ENCODE data around the gene PALM. TPM values are rescaled to one million over a fixed set of nuclear protein-coding genes. Genes with fewer than 3 reads are reported as not detected.
"Not testable (repeated sequence)": the region's sequence is repeated elsewhere in the genome, so short reads cannot be mapped to it uniquely, and the experiment has no call there.

PALM gene
- total RNA-seq, 1 donor from 2014 or later: 26.0 TPM

DNA sequence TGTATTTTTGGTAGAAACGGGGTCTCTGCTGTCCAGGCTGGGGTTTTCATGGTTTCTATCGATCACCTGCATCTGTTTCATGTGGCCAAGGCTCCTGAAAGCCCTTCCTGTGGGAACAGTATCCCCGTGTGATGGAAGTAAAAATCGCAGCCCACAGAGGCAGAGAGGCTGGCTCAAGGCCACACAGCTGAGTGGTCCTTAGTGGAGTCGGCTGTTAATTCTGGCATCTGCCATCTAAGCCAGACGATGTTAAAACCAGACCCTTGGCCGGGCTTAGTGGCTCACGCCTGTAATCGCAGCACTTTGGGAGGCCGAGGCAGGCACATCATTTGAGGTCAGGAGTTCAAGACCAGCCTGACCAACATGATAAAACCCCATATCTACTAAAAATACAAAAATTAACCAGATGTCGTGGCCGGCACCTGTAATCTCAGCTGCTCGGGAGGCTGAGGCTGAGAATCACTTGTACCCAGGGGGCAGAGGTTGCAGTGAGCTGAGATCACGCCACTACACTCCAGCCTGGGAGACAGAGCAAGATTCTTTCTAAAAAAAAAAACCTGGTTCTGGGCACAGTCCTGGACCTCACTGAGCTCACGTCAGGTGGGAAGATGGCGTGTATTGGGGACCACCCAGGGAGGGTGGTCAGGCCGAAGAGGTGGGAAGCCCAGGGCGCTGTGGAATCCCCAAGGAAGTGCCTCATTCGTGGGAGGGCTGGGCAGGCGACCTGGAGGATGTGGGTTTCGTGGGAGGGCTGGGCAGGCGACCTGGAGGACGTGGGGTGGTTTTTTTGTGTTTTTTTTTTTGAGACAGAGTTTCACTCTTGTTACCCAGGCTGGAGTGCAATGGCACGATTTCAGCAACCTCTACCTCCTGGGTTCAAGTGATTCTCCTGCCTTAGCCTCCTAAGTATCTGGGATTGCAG, 23.7 kb downstream of the PALM start:
- no peak for DNase-seq (ENCODE audit: low spot score)

DNA sequence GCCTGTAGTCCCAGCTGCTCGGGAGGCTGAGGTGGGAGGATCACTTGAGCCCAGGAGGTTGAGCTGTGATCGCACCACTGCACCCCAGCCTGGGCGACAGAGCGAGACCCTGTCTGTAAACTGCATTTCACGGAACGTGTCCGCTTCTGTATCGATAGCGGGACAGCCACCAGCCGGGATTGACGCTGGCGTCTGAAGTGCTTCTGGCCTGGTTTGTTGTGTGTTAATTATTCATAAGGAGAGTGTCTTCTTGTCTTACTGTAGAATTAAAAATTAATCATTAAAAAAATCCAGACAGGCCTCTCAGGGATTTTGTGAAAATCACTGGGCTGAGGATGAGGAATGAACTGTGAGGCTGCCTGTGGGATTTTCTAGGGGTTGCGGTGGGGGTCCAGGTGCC, 26.0 kb downstream of the PALM start:
- DNase-seq (ENCODE audit: low spot score): no peak

DNA sequence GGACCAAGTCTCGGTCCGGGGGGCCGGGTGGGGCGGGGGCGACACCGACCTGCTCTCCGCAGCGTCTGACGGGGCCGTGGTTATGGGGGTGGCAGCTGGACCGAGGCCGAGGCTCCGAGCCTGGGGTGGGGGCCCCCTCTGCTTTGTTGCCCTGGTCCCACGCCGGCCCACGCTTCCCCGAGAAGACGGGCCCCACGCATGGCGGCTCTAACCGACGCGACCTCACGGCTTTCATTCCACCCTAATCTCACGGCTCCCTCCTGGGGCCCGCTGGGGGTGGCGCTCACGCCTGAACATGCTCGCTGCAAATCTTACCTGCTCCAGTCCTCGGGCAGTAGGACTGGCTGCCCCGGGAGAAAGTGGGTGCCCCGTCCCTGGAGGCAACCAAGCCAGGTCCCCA, 27.4 kb downstream of the PALM start:
- DNase-seq (ENCODE audit: low spot score): no peak

DNA sequence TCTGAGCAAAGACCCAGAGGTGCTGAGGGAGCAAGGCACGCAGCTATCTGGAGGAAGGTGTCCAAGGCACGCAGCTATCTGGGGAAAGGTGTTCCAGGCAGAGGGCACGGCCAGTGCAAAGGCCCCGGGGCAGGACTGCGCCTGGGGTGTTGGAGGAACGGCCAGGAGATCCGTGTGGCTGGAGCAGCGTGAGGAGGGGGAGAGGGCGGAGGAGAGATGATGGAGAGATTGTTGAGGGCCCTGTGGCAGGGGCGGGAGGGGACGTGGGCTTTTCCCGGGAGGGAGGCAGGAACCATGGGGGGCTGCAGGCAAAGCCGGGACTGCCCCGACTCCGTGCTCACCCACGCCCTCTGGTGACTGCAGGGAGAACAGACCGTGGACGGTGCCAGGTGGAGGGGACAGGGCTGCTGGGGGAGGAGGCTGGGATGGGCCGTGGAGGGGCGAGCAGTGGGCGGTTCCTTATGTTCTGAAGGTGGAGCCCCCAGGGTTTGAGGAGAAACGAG, 28.9 kb downstream of the PALM start:
- no peak for DNase-seq (ENCODE audit: low spot score)

DNA sequence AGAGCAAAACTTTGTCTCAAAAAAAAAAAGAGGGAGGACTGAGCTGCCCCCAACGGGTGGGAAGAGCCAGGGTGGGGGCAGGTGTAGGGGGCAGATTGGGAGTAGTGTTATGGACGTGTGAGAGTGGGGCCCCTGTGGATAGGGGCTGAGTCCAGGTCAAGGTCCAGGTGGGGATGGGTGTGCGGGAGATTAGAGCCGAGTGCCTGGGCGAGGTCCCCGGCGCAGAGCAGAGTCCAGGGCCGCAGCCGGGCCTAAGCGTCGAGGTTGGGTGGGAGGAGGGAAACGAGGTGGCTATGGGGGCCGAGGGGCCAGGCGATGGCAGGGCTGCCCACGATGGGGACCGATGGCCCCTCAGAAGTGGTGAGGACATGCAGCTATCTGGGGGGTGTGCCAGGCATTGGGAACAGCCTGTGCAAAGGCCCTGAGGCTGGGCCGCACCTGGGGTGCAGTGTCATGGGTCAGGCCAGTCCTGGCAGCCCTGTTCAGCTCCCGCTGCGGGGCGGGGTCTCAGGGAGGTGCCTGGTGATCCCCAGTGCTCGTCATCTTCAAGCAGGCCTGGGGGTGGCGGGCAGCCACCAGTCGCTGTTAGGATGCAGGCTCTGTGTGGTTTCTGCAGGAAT, 29.9 kb downstream of the PALM start:
- no peak for DNase-seq (ENCODE audit: low spot score)

- DNase-seq (ENCODE audit: low spot score): no peak
Observed at GRCh38 chr19:739998-740715, 31.4 kb downstream of the PALM start.

DNA sequence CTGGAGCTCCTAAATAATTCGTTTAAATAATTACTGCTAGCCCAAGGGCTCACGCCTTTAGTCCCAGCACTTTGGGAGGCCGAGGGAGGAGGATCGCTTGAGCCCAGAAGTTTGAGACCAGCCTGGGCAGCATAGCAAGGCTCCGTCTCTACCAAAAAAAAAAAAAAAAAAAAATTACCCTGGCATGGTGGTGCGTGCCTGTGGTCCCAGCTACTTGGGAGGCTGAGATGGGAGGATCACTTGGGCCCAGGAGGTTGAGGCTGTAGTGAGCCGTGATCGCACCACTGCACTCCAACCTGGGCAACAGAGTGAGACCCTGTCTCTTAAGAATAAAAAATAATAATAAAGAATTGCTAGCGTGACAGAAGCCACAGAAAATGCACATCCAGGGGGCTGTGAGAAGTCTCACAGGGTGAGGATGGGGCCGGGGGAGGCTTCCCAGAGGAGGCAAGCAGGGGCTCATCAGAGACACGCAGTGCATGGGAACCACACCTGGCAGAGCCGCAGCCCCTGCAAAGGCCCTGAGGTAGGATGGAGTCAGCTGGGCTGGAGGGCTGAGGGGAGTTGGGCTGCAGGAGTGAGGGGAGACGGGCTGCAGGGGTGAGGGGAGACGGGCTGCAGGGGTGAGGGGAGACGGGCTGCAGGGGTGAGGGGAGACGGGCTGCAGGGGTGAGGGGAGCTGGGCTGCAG, 32.2 kb downstream of the PALM start:
- not testable (repeated sequence) for DNase-seq (ENCODE audit: low spot score)

DNA sequence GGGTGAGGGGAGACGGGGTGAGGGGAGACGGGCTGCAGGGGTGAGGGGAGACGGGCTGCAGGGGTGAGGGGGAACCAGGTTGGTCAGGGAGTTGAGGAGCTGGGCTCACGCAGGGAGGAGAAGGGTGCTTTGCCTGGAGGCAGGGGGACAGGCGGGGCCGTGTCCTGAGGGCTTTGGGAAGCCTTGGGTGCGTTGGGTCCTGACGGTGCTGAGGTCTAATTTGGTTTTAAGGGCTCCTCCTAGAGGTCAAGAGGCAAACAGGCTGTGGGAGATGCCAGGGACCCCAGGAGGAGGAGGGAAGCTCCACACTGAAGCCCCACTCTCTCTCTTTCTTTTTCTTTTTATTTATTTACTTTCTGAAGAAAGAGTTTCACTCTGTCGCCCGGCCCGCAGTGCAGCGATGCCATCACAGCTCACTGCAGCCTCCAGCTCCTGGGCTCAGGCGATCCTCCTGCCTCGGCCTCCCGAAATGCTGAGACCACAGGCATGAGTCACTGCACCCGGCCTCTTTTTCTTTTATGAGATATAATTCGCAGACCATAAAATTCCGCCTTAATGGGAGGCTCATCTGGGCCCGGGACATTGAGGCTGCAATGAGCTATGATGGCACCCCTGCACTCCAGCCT, 32.9 kb downstream of the PALM start:
- DNase-seq (ENCODE audit: low spot score): no peak

DNA sequence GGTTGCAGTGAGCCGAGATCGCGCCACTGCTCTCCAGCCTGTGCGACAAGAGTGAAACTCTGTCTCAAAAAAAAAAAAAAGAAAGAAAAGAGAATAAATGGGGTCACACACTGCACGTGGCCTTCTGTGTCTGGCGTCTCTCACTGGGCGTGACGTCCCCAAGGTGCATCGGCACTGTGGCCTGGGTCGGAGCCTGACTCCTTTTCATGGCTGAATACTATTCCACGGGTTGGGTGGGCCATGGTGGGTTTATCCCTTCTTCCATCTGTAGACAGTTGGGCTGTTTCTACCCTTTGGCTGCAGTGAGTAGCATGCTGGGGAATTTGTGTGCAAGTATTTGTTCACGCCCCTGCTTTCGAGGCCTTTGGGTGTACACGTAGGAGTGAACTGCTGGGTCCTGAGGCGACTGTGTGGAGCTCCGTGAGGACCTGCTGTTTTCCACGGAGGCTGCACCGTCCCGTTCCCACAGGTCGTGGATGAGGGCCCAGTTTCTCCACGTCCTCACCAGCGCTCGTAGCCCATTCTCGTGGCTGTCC, 33.9 kb downstream of the PALM start:
- DNase-seq (ENCODE audit: low spot score): no peak

GRCh38 chr19:743168-743687, 34.5 kb downstream of the PALM start:
- DNase-seq (ENCODE audit: low spot score): no peak

- DNase-seq (ENCODE audit: low spot score): not testable (repeated sequence)
Observed at GRCh38 chr19:745138-745537, 36.4 kb downstream of the PALM start.

DNA sequence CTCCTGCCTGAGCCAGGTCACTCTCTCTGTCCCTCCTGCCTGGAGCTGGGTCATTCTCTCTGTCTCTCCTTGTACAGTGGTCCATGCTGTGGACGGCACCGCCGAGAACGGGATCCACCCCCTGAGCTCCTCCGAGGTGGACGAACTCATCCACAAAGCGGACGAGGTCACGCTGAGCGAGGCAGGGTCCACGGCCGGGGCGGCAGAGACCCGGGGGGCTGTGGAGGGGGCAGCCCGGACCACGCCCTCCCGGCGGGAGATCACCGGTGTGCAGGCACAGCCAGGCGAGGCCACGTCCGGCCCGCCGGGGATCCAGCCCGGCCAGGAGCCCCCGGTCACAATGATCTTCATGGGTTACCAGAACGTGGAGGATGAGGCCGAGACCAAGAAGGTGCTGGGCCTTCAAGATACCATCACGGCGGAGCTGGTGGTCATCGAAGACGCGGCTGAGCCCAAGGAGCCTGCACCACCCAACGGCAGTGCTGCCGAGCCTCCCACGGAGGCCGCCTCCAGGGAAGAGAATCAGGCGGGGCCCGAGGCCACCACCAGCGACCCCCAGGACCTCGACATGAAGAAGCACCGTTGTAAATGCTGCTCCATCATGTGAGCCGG, 37.6 kb downstream of the PALM start:
- DNase-seq (ENCODE audit: low spot score): no peak

GRCh38 chr19:746956-747355, 38.2 kb downstream of the PALM start:
- DNase-seq (ENCODE audit: low spot score): no peak

DNA sequence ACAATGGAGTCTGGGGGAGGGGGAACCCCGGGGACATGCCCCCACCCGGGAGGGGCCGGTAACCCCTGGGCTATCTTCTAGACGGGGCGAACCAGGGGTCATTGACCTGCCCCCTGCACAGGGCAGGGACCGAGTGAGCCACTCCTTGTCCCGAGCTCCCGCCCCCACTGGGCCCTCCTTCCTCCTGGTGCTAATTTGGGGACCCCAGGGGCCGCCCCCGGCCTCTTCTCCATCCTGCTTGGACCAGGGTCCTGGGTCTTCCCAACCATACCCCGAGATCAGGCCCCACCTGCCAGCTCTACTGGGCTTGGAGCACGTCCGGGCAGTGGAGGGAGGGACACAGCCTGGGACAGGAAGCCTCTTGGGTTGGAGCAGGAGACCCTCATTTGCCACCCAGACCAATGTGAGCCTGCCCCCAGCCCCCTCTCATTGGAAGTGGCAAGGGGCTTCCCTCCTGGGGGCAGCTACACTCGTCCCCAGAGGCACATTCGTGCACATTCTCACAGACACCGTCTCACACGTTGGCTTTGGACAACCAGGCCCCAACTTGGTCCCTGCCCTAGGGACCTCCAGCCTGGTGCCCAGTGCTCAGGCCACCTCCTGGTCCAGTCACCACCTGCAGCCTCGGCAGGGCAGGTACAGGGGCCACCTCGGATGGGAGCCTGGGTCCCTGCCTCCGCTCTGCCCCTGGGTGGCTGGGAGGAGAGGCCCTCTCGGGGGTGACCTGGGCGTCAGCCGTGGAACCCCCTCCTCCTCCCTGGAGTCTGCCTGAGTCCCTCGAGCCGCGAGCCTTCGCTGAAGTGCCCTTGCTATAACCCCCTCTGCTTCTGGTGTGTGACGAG, 38.9 kb downstream of the PALM start:
- DNase-seq (ENCODE audit: low spot score): no peak

- no peak for DNase-seq (ENCODE audit: low spot score)
Observed at GRCh38 chr19:748274-748598, 39.5 kb downstream of the PALM start.

DNA sequence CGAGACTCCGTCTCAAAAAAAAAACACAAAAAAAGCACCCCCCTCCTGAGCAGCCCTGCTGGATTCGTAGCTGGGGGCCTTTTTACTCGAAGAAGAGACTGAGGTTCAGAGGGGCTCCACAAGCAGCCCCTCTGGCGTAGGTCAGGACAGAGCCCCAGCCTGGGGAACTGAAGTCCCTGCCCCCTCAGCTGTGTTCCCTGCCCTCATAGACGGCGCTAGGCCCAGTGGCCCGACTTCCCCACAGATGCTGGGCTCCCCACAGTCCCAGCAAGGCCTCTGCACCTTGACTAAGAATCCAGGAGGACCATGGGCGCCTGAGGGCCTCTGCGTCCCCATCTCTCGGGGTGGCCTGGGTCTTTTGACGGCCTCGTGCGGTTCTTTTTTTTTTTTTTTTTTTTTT, 41.1 kb downstream of the PALM start:
- DNase-seq (ENCODE audit: low spot score): no peak

- peak; percentile 65 for DNase-seq (ENCODE audit: low spot score)
Observed at GRCh38 chr19:750640-751423, 42.1 kb downstream of the PALM start, which contains the start of gene MISP. MISP (plus strand) TSS chr19:751112; CDS start chr19:756947, 5,835 bp downstream.

DNA sequence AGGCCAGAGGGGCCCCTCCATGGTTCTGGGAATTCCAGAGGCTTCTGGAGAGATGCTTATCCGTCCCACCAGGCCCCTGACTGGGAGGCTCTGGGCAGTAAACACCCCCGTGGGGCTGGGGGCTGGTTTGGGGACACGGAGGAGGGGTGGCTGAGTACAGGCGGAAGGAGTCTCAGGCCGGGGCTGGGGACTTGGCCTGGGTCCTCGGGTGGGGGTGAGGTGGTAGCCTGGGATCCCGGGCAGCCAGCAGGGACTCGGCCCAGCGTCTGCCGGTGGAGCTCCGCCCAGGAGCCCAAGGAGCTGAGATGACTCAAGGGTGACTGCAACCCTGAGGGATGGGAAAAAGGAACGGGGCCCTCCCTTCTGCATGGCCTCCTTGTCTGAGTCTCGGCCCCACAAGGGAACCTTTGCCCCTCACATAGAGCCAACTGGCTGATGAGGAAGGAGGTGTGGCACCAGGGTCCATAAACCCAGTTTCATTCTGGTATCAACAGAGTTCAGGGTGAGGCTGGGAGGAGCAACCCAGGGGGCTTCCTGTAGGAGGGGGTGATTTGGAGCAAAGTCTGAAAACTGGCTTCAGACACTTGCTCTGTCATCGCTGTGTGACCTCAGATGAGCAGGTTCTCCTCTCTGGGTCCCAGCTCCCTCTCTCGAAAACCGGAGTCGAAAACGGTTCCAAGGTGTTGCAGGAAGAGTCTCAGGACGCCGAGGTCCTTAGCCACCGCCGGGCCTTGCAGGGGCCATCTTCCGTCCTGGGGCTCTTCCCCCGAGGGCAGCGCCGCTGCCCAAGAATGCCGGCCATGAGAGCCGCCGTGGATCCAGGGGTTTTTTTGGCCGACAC, 43.0 kb downstream of the PALM start:
- no peak for DNase-seq (ENCODE audit: low spot score)

Measured in ureter (tissue), 1 donor.